Neuronal stem cell (in vitro differentiated cells): Measurements from ENCODE around the gene AKR1B1.

ENCODE experiments used
- DNase-seq: peaks from one replicate; pipeline ENCODE4 v3.0.0-alpha.2; 2013; ENCODE audit warnings: low spot score
- H2AFZ ChIP-seq: one replicate; pipeline ENCODE4 v1.6.1; 2013; ENCODE audit warnings: mild to moderate bottlenecking, low read length, inconsistent platforms
- H2AK5ac ChIP-seq: 2 replicates; pipeline ENCODE4 v1.6.1; 2013; ENCODE audit warnings: low read depth, mild to moderate bottlenecking, inconsistent platforms, low read length, moderate library complexity, mixed read lengths
- H2BK120ac ChIP-seq: 2 replicates; pipeline ENCODE4 v1.6.1; 2013; ENCODE audit warnings: low read depth, mild to moderate bottlenecking, inconsistent platforms, low read length, moderate library complexity, mixed read lengths
- H2BK12ac ChIP-seq: one replicate; pipeline ENCODE4 v1.6.1; 2013; ENCODE audit warnings: low read length, inconsistent platforms
- H2BK15ac ChIP-seq: 2 replicates; pipeline ENCODE4 v1.6.1; 2013; ENCODE audit warnings: mild to moderate bottlenecking, low read length, inconsistent platforms, mixed read lengths
- H2BK5ac ChIP-seq: one replicate; pipeline ENCODE4 v1.6.1; 2013; ENCODE audit warnings: inconsistent platforms, mild to moderate bottlenecking, low read length, moderate library complexity
- H3K14ac ChIP-seq: one replicate; pipeline ENCODE4 v1.6.1; 2013; ENCODE audit warnings: low read length, inconsistent platforms
- H3K18ac ChIP-seq: 2 replicates; pipeline ENCODE4 v1.6.1; 2013; ENCODE audit warnings: low read length, inconsistent platforms
- H3K23ac ChIP-seq: 2 replicates; pipeline ENCODE4 v1.6.1; 2013; ENCODE audit warnings: low read depth, mild to moderate bottlenecking, mixed read lengths, low read length, inconsistent platforms; ENCODE audit not compliant: poor library complexity
- H3K27ac ChIP-seq: replicated peaks from 3 replicates; pipeline ENCODE4 v1.5.1; 2013; ENCODE audit warnings: low read length, inconsistent platforms
- H3K27me3 ChIP-seq, 3 experiments: 2 replicates each; pipeline ENCODE4 v1.6.1; 2013; ENCODE audit warnings: low read length in 3 of 3, mild to moderate bottlenecking in 2 of 3, inconsistent platforms in 1 of 3, low read depth in 1 of 3, mixed read lengths in 1 of 3, moderate library complexity in 1 of 3; ENCODE audit not compliant: control insufficient read depth in 3 of 3, insufficient read depth in 3 of 3
- H3K36me3 ChIP-seq, 2 donors: replicated peaks in 1 of 2; 2 replicates each; pipeline ENCODE4 v1.6.1; 2013; ENCODE audit warnings: low read length in 2 of 2; ENCODE audit not compliant: control insufficient read depth in 2 of 2, insufficient read depth in 2 of 2
- H3K4ac ChIP-seq: 2 replicates; pipeline ENCODE4 v1.6.1; 2013; ENCODE audit warnings: inconsistent platforms, mild to moderate bottlenecking, low read length, moderate library complexity
- H3K4me1 ChIP-seq, 2 donors: 1 replicate in 1 of 2; 2 replicates in 1 of 2; pipeline ENCODE4 v1.6.1; 2013; ENCODE audit warnings: low read length in 2 of 2, low read depth in 1 of 2; ENCODE audit not compliant: control insufficient read depth in 2 of 2, insufficient read depth in 1 of 2
- H3K4me2 ChIP-seq: one replicate; pipeline ENCODE4 v1.6.1; 2013; ENCODE audit warnings: mild to moderate bottlenecking, low read length, inconsistent platforms; ENCODE audit not compliant: insufficient read depth, poor library complexity, severe bottlenecking
- H3K4me3 ChIP-seq, 2 donors: 2 replicates each; pipeline ENCODE4 v1.5.1; 2013; ENCODE audit warnings: low read length in 2 of 2, mild to moderate bottlenecking in 2 of 2, inconsistent platforms in 1 of 2, moderate library complexity in 1 of 2
- H3K79me1 ChIP-seq: one replicate; pipeline ENCODE4 v1.6.1; 2013; ENCODE audit warnings: low read depth, mild to moderate bottlenecking, inconsistent platforms, low read length, moderate library complexity
- H3K9ac ChIP-seq: one replicate; pipeline ENCODE4 v1.6.1; 2013; ENCODE audit warnings: mild to moderate bottlenecking, low read depth, low read length, inconsistent platforms; ENCODE audit not compliant: poor library complexity
- H3K9me3 ChIP-seq, 2 donors: replicated peaks in 1 of 2; 2 replicates each; pipeline versions ENCODE3 to v1.6.1; 2013; ENCODE audit warnings: low read length in 2 of 2, mild to moderate bottlenecking in 2 of 2, inconsistent platforms in 1 of 2, low read depth in 1 of 2, mixed read lengths in 1 of 2, moderate library complexity in 1 of 2; ENCODE audit not compliant: control insufficient read depth in 2 of 2, insufficient read depth in 1 of 2
- H4K8ac ChIP-seq: one replicate; pipeline ENCODE4 v1.6.1; 2013; ENCODE audit warnings: low read depth, mild to moderate bottlenecking, inconsistent platforms, low read length, moderate library complexity
- H4K91ac ChIP-seq: one replicate; pipeline ENCODE4 v1.6.1; 2013; ENCODE audit warnings: low read length, low read depth, mild to moderate bottlenecking, inconsistent platforms; ENCODE audit not compliant: poor library complexity
- WGBS, 2 donors: extraction: QIAGEN DNeasy Blood & Tissue Kit; methylation state at CpG; one replicate each; pipeline ENCODE4 v1.1.7; 2013; ENCODE audit warnings: missing lambda C conversion rate in 2 of 2, mixed read lengths in 1 of 2; ENCODE audit not compliant: insufficient read length in 2 of 2, insufficient replicate concordance in 1 of 2; ENCODE audit errors: extremely low coverage in 2 of 2; 5-methylcytosine and 5-hydroxymethylcytosine counted together

Gene AKR1B1

GRCh38 chr7:134473861-134474291 lies 15.0 kb upstream of the AKR1B1 start:
- Histone ChIP-seq H2BK12ac (no peak overlapping the region), H3K4me1 (no peaks in the 10 kb centered on the region), H3K4ac (no peak overlapping the region), H3K23ac (no peak overlapping the region), H3K79me1 (no peaks in the 10 kb centered on the region), H2BK15ac (no peak overlapping the region), H3K18ac (no peak overlapping the region), H2BK120ac (no peak overlapping the region), H3K9me3 (no peaks in the 10 kb centered on the region), H2BK5ac (no peak overlapping the region), H3K36me3 (no peaks in the 10 kb centered on the region), H2AK5ac (no peak overlapping the region), H3K27ac (no peak overlapping the region), H4K91ac (no peak overlapping the region), H3K9ac (no peak overlapping the region), H3K4me3 (no peak overlapping the region), H4K8ac (no peak overlapping the region), H3K4me2 (no peak overlapping the region), H3K27me3 (no peaks in the 10 kb centered on the region), H3K14ac (no peak overlapping the region), H2AFZ (peak overlapping the region; percentile 70)
- DNase-seq, result no peak
- WGBS, 2 donors, result no CpG with 5 or more reads among the region's 6 CpGs

GRCh38 chr7:134472572-134473244 lies 13.8 kb upstream of the AKR1B1 start:
- H3K36me3 ChIP-seq, result no peaks in the 10 kb centered on the region
- no CpG with 5 or more reads among the region's 2 CpGs for WGBS, 2 donors
- H3K27me3 ChIP-seq, result no peaks in the 10 kb centered on the region
- no peak overlapping the region for H3K4ac ChIP-seq
- H3K4me2 ChIP-seq, result no peak overlapping the region
- H3K27ac ChIP-seq, result no peak overlapping the region
- H3K14ac ChIP-seq, result no peak overlapping the region
- no peak for DNase-seq
- no peak overlapping the region for H2BK5ac ChIP-seq
- H3K23ac ChIP-seq, result no peak overlapping the region
- H2BK15ac ChIP-seq, result no peak overlapping the region
- H3K79me1 ChIP-seq, result no peaks in the 10 kb centered on the region
- no peak overlapping the region for H2AFZ ChIP-seq
- no peak overlapping the region for H2AK5ac ChIP-seq
- H2BK12ac ChIP-seq, result no peak overlapping the region
- no peak overlapping the region for H3K9ac ChIP-seq
- no peak overlapping the region for H3K4me3 ChIP-seq
- H4K8ac ChIP-seq, result no peak overlapping the region
- H3K4me1 ChIP-seq, result no peaks in the 10 kb centered on the region
- H2BK120ac ChIP-seq, result no peak overlapping the region
- H4K91ac ChIP-seq, result no peak overlapping the region
- no peaks in the 10 kb centered on the region for H3K9me3 ChIP-seq
- H3K18ac ChIP-seq, result no peak overlapping the region

- no CpG with 5 or more reads among the region's 4 CpGs for WGBS, 2 donors
- no peak overlapping the region for H2BK12ac ChIP-seq
- H2BK5ac ChIP-seq, result no peak overlapping the region
- DNase-seq, result no peak
- H3K27ac ChIP-seq, result no peak overlapping the region
- no peak overlapping the region for H2AFZ ChIP-seq
- no peak overlapping the region for H3K4me2 ChIP-seq
- H4K91ac ChIP-seq, result no peak overlapping the region
- H3K14ac ChIP-seq, result no peak overlapping the region
- no peaks in the 10 kb centered on the region for H3K36me3 ChIP-seq
- H3K18ac ChIP-seq, result no peak overlapping the region
- no peak overlapping the region for H4K8ac ChIP-seq
- H3K23ac ChIP-seq, result no peak overlapping the region
- H3K9me3 ChIP-seq, result no peaks in the 10 kb centered on the region
- no peak overlapping the region for H2BK15ac ChIP-seq
- H3K4me3 ChIP-seq, result no peak overlapping the region
- H2AK5ac ChIP-seq, result no peak overlapping the region
- H3K9ac ChIP-seq, result no peak overlapping the region
- H2BK120ac ChIP-seq, result no peak overlapping the region
- H3K27me3 ChIP-seq, result no peaks in the 10 kb centered on the region
- H3K79me1 ChIP-seq, result no peaks in the 10 kb centered on the region
- no peak overlapping the region for H3K4ac ChIP-seq
- H3K4me1 ChIP-seq, result no peaks in the 10 kb centered on the region
Measured at GRCh38 chr7:134470864-134471263, 12.0 kb upstream of the AKR1B1 start.

- no peak overlapping the region for H2AFZ ChIP-seq
Measured at GRCh38 chr7:134469622-134470021, 10.7 kb upstream of the AKR1B1 start.

More at GRCh38 chr7:134469622-134470021, 10.7 kb upstream of the AKR1B1 start:
- Histone ChIP-seq H3K36me3 (no peaks in the 10 kb centered on the region), H3K4ac (no peak overlapping the region), H4K91ac (no peak overlapping the region), H3K14ac (no peak overlapping the region), H2AK5ac (no peak overlapping the region), H3K9me3 (peaks cover 0 to 7% of the 10 kb centered on the region in 2 donors), H3K23ac (no peak overlapping the region), H2BK15ac (no peak overlapping the region), H3K27me3 (no peaks in the 10 kb centered on the region), H3K27ac (no peak overlapping the region), H3K79me1 (no peaks in the 10 kb centered on the region), H3K4me1 (no peaks in the 10 kb centered on the region), H3K18ac (no peak overlapping the region), H3K9ac (no peak overlapping the region), H4K8ac (no peak overlapping the region), H3K4me2 (no peak overlapping the region), H2BK12ac (no peak overlapping the region), H2BK5ac (no peak overlapping the region), H3K4me3 (no peak overlapping the region), H2BK120ac (no peak overlapping the region)
- no peak for DNase-seq
- WGBS, 2 donors, result no CpG with 5 or more reads among the region's 9 CpGs
